GM12878 (cell line): ENCODE results near the gene C3orf20. TPM values are rescaled to one million over a fixed set of nuclear protein-coding genes. Genes with fewer than 3 reads are reported as not detected.

Experiments
- ATAC-seq: fragments of 200-7000 bp; cut with Tn5 transposase; 3 replicates; pipeline ENCODE4 v1.9.1; 2020; ENCODE audit warnings: mild to moderate bottlenecking, moderate library complexity
- BruUV-seq: library from RNA; stranded (reverse); fragments of 400-500 nt; replicated peaks from 2 replicates; lab custom pipeline; 2021; lab: Mats Ljungman, UMichigan
- CTCF ChIA-PET: fragments of 300-600 bp; sonication (Branson Sonifier 250); formaldehyde crosslinking; extraction: SDS; loops from one replicate; lab custom pipeline; 2021; ENCODE audit warnings: inconsistent platforms; lab: Yijun Ruan, JAX
- POLR2A ChIA-PET: fragments of 350-600 bp; formaldehyde crosslinking; extraction: SDS; loops from one replicate; lab custom pipeline; 2021; ENCODE audit warnings: inconsistent platforms; lab: Charles Lee
- RAD21 ChIA-PET: fragments of 300-600 bp; sonication (Branson Sonifier 250); formaldehyde crosslinking; loops from one replicate; lab custom pipeline; 2023; ENCODE audit warnings: antibody characterized with exemption; ENCODE audit not compliant: unreplicated experiment; lab: Charles Lee
- SMC1A ChIA-PET: fragments of 300-600 bp; sonication (Branson Sonifier 250); formaldehyde crosslinking; loops from one replicate; lab custom pipeline; 2023; ENCODE audit not compliant: unreplicated experiment, uncharacterized antibody; lab: Charles Lee
- DNase-seq: peaks from one replicate; pipeline ENCODE4 v3.0.0-alpha.2; 2011; ENCODE audit warnings: low read depth, low spot score
- FAIRE-seq: peaks from 3 replicates; lab custom pipeline; 2011; peaks lifted over from hg19 to GRCh38; lab: Jason Lieb, UNC
- H2AFZ ChIP-seq: 2 replicates; pipeline ENCODE4 v1.6.0; 2011; ENCODE audit warnings: low read depth, low read length, control low read depth; ENCODE audit not compliant: control insufficient read depth
- H3K27ac ChIP-seq: 2 replicates; pipeline ENCODE4 v1.5.1; 2011; ENCODE audit warnings: control low read depth; ENCODE audit not compliant: control insufficient read depth, insufficient read depth
- H3K27me3 ChIP-seq, 2 experiments: replicated peaks in 1 of 2; 2 replicates each; pipeline versions ENCODE4 v1.6.0 to v1.6.1; 2011; ENCODE audit warnings: low read length in 1 of 2; ENCODE audit not compliant: control insufficient read depth in 2 of 2, insufficient read depth in 2 of 2
- H3K36me3 ChIP-seq, 2 experiments: 2 replicates each; pipeline ENCODE4 v1.5.1; 2011; ENCODE audit warnings: low read length in 1 of 2; ENCODE audit not compliant: control insufficient read depth in 2 of 2, insufficient read depth in 2 of 2
- H3K4me1 ChIP-seq: 2 replicates; pipeline ENCODE4 v1.6.1; 2011; ENCODE audit warnings: mild to moderate bottlenecking, low read length, moderate library complexity, mixed read lengths; ENCODE audit not compliant: control insufficient read depth, insufficient read depth
- H3K4me2 ChIP-seq: 2 replicates; pipeline ENCODE4 v1.6.0; 2011; ENCODE audit warnings: control low read depth; ENCODE audit not compliant: control insufficient read depth, insufficient read depth
- H3K4me3 ChIP-seq: fragments of 200-600 bp; sonication (generic); 2 replicates; pipeline ENCODE4 v1.5.1; 2016
- H3K79me2 ChIP-seq: 2 replicates; pipeline ENCODE4 v1.6.0; 2011; ENCODE audit warnings: low read length; ENCODE audit not compliant: control insufficient read depth, insufficient read depth
- H3K9ac ChIP-seq: 2 replicates; pipeline ENCODE4 v1.8.0; 2011; ENCODE audit warnings: low read length, control low read depth, mixed read lengths; ENCODE audit not compliant: control insufficient read depth, insufficient read depth
- H3K9me3 ChIP-seq: replicated peaks from 3 replicates; pipeline ENCODE4 v1.5.1; 2011; ENCODE audit warnings: mild to moderate bottlenecking, low read length; ENCODE audit not compliant: control insufficient read depth, insufficient read depth
- H4K20me1 ChIP-seq: 2 replicates; pipeline ENCODE4 v1.6.0; 2011; ENCODE audit not compliant: control insufficient read depth, insufficient read depth
- BRCA1 ChIP-seq: IDR thresholded peaks from 2 replicates; pipeline ENCODE4 v1.6.1; 2011; ENCODE audit warnings: low read depth, low read length, improper control_type of control experiment
- CEBPB ChIP-seq, 2 experiments: fragments of 150-350 bp in 1 of 2; IDR thresholded peaks; 2 replicates each; pipeline ENCODE4 v1.6.1; 2012 to 2014; ENCODE audit warnings: low read depth in 2 of 2, low read length in 2 of 2, borderline replicate concordance in 1 of 2, inconsistent platforms in 1 of 2
- MAX ChIP-seq: IDR thresholded peaks from 2 replicates; pipeline ENCODE4 v1.6.1; 2012; ENCODE audit warnings: low read depth, low read length, improper control_type of control experiment
- MEF2B ChIP-seq: fragments of 450-650 bp; IDR thresholded peaks from 2 replicates; pipeline ENCODE4 v1.6.1; 2018; ENCODE audit warnings: mild to moderate bottlenecking, moderate library complexity; ENCODE audit not compliant: partially characterized antibody, poor library complexity, severe bottlenecking
- POLR2AphosphoS5 ChIP-seq: IDR thresholded peaks from 2 replicates; pipeline ENCODE4 v1.6.1; 2011; ENCODE audit warnings: mild to moderate bottlenecking, low read length, inconsistent platforms
- PRDM15 ChIP-seq: fragments of 450-650 bp; formaldehyde crosslinking; IDR thresholded peaks from 2 replicates; pipeline ENCODE4 v1.4.0; 2020; ENCODE audit warnings: mild to moderate bottlenecking, moderate library complexity
- SUZ12 ChIP-seq: fragments of 200-600 bp; sonication (generic); IDR thresholded peaks from one replicate; pipeline ENCODE4 v1.6.1; 2018; ENCODE audit warnings: antibody characterized with exemption, mild to moderate bottlenecking; ENCODE audit not compliant: unreplicated experiment
- ZBED1 ChIP-seq: IDR thresholded peaks from 2 replicates; pipeline ENCODE4 v1.6.1; 2016; ENCODE audit warnings: borderline replicate concordance
- ZNF207 ChIP-seq: fragments of 450-650 bp; IDR thresholded peaks from 2 replicates; pipeline ENCODE4 v1.6.1; 2014; ENCODE audit warnings: antibody characterized with exemption, mild to moderate bottlenecking, borderline replicate concordance
- WGBS: methylation state at CpG from one replicate; pipeline ENCODE4 v1.1.6; 2016; ENCODE audit warnings: low lambda C conversion rate; ENCODE audit not compliant: insufficient replicate concordance, insufficient coverage; ENCODE audit errors: missing lambda C conversion rate; 5-methylcytosine and 5-hydroxymethylcytosine counted together
- in situ Hi-C: fragments of 300-500 bp; cut with MboI; formaldehyde crosslinking; loops from 9 replicates; pipeline ENCODE4 v1.14.3; 2018; ENCODE audit warnings: mixed read lengths
- intact Hi-C: fragments of 100-400 bp; cut with micrococcal nuclease; formaldehyde crosslinking; loops from one replicate; pipeline ENCODE4 v1.14.2; 2022; ENCODE audit not compliant: unreplicated experiment
- polyA plus RNA-seq, 11 experiments: library from polyadenylated mRNA; depleted of rRNA in 4 of 11; unstranded in 6 of 11; stranded (reverse) in 5 of 11; fragments of >200 nt; fragmentation: Nextera tagmentation in 4 of 11; fragmentation: Illumina TruSeq in 1 of 11; extraction: Ambion mirVana in 4 of 11; extraction: Trizol in 1 of 11; gene quantifications; 1 replicate in 1 of 11; 2 replicates in 10 of 11; pipeline versions ENCODE4 v1.2.1 to v1.2.3, GENCODE V29; 2011 to 2016; ENCODE audit warnings: inconsistent platforms in 2 of 11, missing spikeins in 2 of 11, low read depth in 1 of 11
- total RNA-seq, 4 experiments: library from RNA; depleted of rRNA in 3 of 4; stranded (reverse); fragments of >200 nt in 3 of 4; fragmentation: Illumina TruSeq in 1 of 4; extraction: Trizol in 1 of 4; gene quantifications; 2 replicates each; pipeline versions ENCODE4 v1.2.1 to v1.2.3, GENCODE V29; 2013 to 2021

Gene C3orf20
- total and polyA plus RNA-seq, 10 of the 15 experiments (the other 5 are each of a cell fraction or from before 2014, with no cell fraction given) = 0.05 to 2.9 (median 1.0) TPM

GRCh38 chr3:14719006-14719405, 44.1 kb downstream of the C3orf20 start:
- H2AFZ ChIP-seq = peak overlapping the region; percentile 58
- no peak overlapping the region for H3K4me3 ChIP-seq
- peak; percentile 64 for ATAC-seq
- H3K36me3 ChIP-seq = peaks cover 0 to 1% of the 10 kb centered on the region in 2 experiments; a peak in 1 of 4 replicates
- TF ChIP-seq BRCA1 = no peak
- TF ChIP-seq CEBPB (IDR thresholded peaks at IDR 0.05; ENCODE audit: borderline replicate concordance in 1 of 2, low read depth in 2 of 2, low read length in 2 of 2) = no peak
- no peak for TF ChIP-seq MAX
- TF ChIP-seq ZNF207 = no peak
- no peak for TF ChIP-seq ZBED1
- TF ChIP-seq POLR2AphosphoS5 = no peak
- TF ChIP-seq PRDM15 = no peak
- no peak for TF ChIP-seq SUZ12
- no peak for TF ChIP-seq MEF2B
- TF ChIP-seq, all 136 proteins: peak for 0
- H3K4me1 ChIP-seq = peaks cover 29% of the 10 kb centered on the region
- DNase-seq = no peak
- BruUV-seq = no TSS peak
- H3K27me3 ChIP-seq = no peaks in the 10 kb centered on the region
- peak overlapping the region; percentile 66 for H3K4me2 ChIP-seq
- peak overlapping the region; percentile 55 for H3K27ac ChIP-seq
- intact Hi-C loops = no loop called here
- SMC1A ChIA-PET = interaction anchor here (1.1 to 2.3 kb wide), 4 partner anchors 13 to 25 kb away, joined by 3 to 6 read pairs (median 4); no protein-coding TSS in a partner anchor
- peaks cover 7% of the 10 kb centered on the region for H3K9me3 ChIP-seq
- CTCF ChIA-PET = interaction anchor here (1.0 to 1.2 kb wide), 4 partner anchors 31 to 66 kb away, joined by 3 to 5 read pairs (median 3); no protein-coding TSS in a partner anchor
- WGBS = 97% methylated on average over 2 of the region's 2 CpGs
- in situ Hi-C loops = no loop called here
- no peak overlapping the region for H3K9ac ChIP-seq
- H4K20me1 ChIP-seq = no peaks in the 10 kb centered on the region
- POLR2A ChIA-PET = interaction anchor here (0.6 to 2.1 kb wide), 3 partner anchors 21 to 509 kb away, joined by 3 to 7 read pairs (median 6); no protein-coding TSS in a partner anchor
- no peaks in the 10 kb centered on the region for H3K79me2 ChIP-seq
- FAIRE-seq = no peak
- RAD21 ChIA-PET = interaction anchor here (0.6 to 1.4 kb wide), 5 partner anchors 13 to 63 kb away, joined by 3 to 6 read pairs (median 3); no protein-coding TSS in a partner anchor
